Limb (tissue), 2 donors: Measurements from ENCODE around the gene PRCD.
"Not testable (repeated sequence)": the region's sequence is repeated elsewhere in the genome, so short reads cannot be mapped to it uniquely, and the experiment has no call there.

Experiments used
- DNase-seq, 2 donors: peaks; one replicate each; pipeline ENCODE4 v3.0.0-alpha.2; 2016; ENCODE audit errors: extremely low spot score in 2 of 2

Gene PRCD

GRCh38 chr17:76527430-76528111, 12.3 kb upstream of the PRCD start:
- peak; percentile 39 to 59 for DNase-seq

- peak in 1 of 2 donors; percentile 41 for DNase-seq
Observed at GRCh38 chr17:76528156-76528527, 11.7 kb upstream of the PRCD start.

- no peak for DNase-seq
Observed at GRCh38 chr17:76528528-76529223, 11.2 kb upstream of the PRCD start.

GRCh38 chr17:76529224-76530094, 10.4 kb upstream of the PRCD start:
- peak; percentile 79 for DNase-seq

GRCh38 chr17:76530095-76530723, 9.6 kb upstream of the PRCD start:
- peak; percentile 60 to 70 for DNase-seq

- DNase-seq, result peak in 1 of 2 donors; percentile 26
Observed at GRCh38 chr17:76530811-76531485, 8.9 kb upstream of the PRCD start.

GRCh38 chr17:76531486-76532038, 8.3 kb upstream of the PRCD start:
- DNase-seq, result peak in 1 of 2 donors; percentile 27

- no peak for DNase-seq
Observed at GRCh38 chr17:76532072-76532651, 7.7 kb upstream of the PRCD start.

- DNase-seq, result not testable (repeated sequence)
Observed at GRCh38 chr17:76533640-76534359, 6.0 kb upstream of the PRCD start.

GRCh38 chr17:76534831-76535732, 4.8 kb upstream of the PRCD start:
- DNase-seq, result no peak

- DNase-seq, result peak in 1 of 2 donors; percentile 21
Observed at GRCh38 chr17:76535788-76536510, 3.9 kb upstream of the PRCD start.

- peak in 1 of 2 donors; percentile 26 for DNase-seq
Observed at GRCh38 chr17:76536511-76537287, 3.1 kb upstream of the PRCD start.

GRCh38 chr17:76537288-76537577, 2.6 kb upstream of the PRCD start:
- no peak for DNase-seq

- peak in 1 of 2 donors; percentile 76 for DNase-seq
Observed at GRCh38 chr17:76537578-76538280, 2.1 kb upstream of the PRCD start, which contains the start of gene CYGB. TSS of gene CYGB (minus strand) at chr17:76537709. CDS start at chr17:76537542, 167 bp downstream.

GRCh38 chr17:76538281-76538931, 1.4 kb upstream of the PRCD start:
- DNase-seq, result no peak

- DNase-seq, result no peak
Observed at GRCh38 chr17:76538941-76539570, 788 bp upstream of the PRCD start.
